ENCODE data around the gene PDGFRB.

- TF ChIP-seq ZNF707 (tag by site-specific recombination; IDR thresholded peaks at IDR 0.05) (no peak), CTCF (tag by site-specific recombination; IDR thresholded peaks at IDR 0.05) (no peak), GLIS2 (tag by site-specific recombination; IDR thresholded peaks at IDR 0.05) (no peak), REST (tag by site-specific recombination; IDR thresholded peaks at IDR 0.05) (no peak), ZNF629 (tag by site-specific recombination; IDR thresholded peaks at IDR 0.05) (no peak), ZNF792 (tag by site-specific recombination; IDR thresholded peaks at IDR 0.05) (no peak), ZNF211 (tag by site-specific recombination; IDR thresholded peaks at IDR 0.05; ENCODE audit: low read depth) (no peak), ZNF335 (tag by site-specific recombination; conservative IDR thresholded peaks at IDR 0.05) (no peak), RBAK (tag by site-specific recombination; IDR thresholded peaks at IDR 0.05) (no peak)
These were observed 45.7 kb downstream of the PDGFRB start for GRCh38 chr5:150109921-150110320.

Measured in HEK293 (cell line).